ENCODE data around the gene YWHAG. TPM values are rescaled to one million over a fixed set of nuclear protein-coding genes. Genes with fewer than 3 reads are reported as not detected.
"Not testable (repeated sequence)": the region's sequence is repeated elsewhere in the genome, so short reads cannot be mapped to it uniquely, and the experiment has no call there.

YWHAG gene
- total RNA-seq, 1 donor from 2014 or later: 351 TPM

GRCh38 chr7:76395965-76396726 is 37.4 kb upstream of the YWHAG start:
- H3K4me1 ChIP-seq (ENCODE audit: insufficient read depth, low read length): peaks cover 7% of the 10 kb centered on the region

GRCh38 chr7:76395605-76395964 is 36.8 kb upstream of the YWHAG start:
- H3K36me3 Mint-ChIP-seq (ENCODE audit: low read depth, unreplicated experiment); H3K9me3 Mint-ChIP-seq (ENCODE audit: unreplicated experiment); FAIRE-seq; H3K4me1 ChIP-seq (ENCODE audit: insufficient read depth, low read length); H4K20me1 ChIP-seq (ENCODE audit: insufficient read depth, low read length); H3K4me3 ChIP-seq (ENCODE audit: insufficient read depth, low read depth, low read length); H3K4me2 ChIP-seq (ENCODE audit: low read length); H3K79me2 ChIP-seq (ENCODE audit: insufficient read depth, low read length); H2AFZ ChIP-seq (ENCODE audit: low read depth, low read length); H3K27ac Mint-ChIP-seq (ENCODE audit: unreplicated experiment); DNase-seq (ENCODE audit: low read depth); H3K27ac ChIP-seq (ENCODE audit: low read depth, low read length); H3K36me3 ChIP-seq (ENCODE audit: insufficient read depth, low read length); H3K27me3 ChIP-seq (ENCODE audit: insufficient read depth, low read length); H3K4me1 Mint-ChIP-seq (ENCODE audit: low read depth, unreplicated experiment); H3K4me3 Mint-ChIP-seq (ENCODE audit: unreplicated experiment); H3K9ac ChIP-seq (ENCODE audit: low read length); H3K27me3 Mint-ChIP-seq (ENCODE audit: low read depth, unreplicated experiment); H3K9me3 ChIP-seq (ENCODE audit: insufficient read depth, low read depth, low read length): not testable (repeated sequence)

More at GRCh38 chr7:76395965-76396726, 37.4 kb upstream of the YWHAG start:
- H3K79me2 ChIP-seq (ENCODE audit: insufficient read depth, low read length): no peaks in the 10 kb centered on the region
- Mint-ChIP-seq H3K27ac (ENCODE audit: unreplicated experiment) (no peak overlapping the region), H3K36me3 (ENCODE audit: low read depth, unreplicated experiment) (peaks cover 2% of the 10 kb centered on the region), H3K9me3 (ENCODE audit: unreplicated experiment) (no peaks in the 10 kb centered on the region), H3K4me1 (ENCODE audit: low read depth, unreplicated experiment) (peaks cover 2% of the 10 kb centered on the region), H3K4me3 (ENCODE audit: unreplicated experiment) (no peak overlapping the region), H3K27me3 (ENCODE audit: low read depth, unreplicated experiment) (peaks cover 3% of the 10 kb centered on the region)
- no peak for FAIRE-seq
- no peak overlapping the region for H3K27ac ChIP-seq (ENCODE audit: low read depth, low read length)
- no peaks in the 10 kb centered on the region for H3K36me3 ChIP-seq (ENCODE audit: insufficient read depth, low read length)
- no peak for DNase-seq (ENCODE audit: low read depth)
- H3K9ac ChIP-seq (ENCODE audit: low read length): no peak overlapping the region
- no peaks in the 10 kb centered on the region for H4K20me1 ChIP-seq (ENCODE audit: insufficient read depth, low read length)
- no peaks in the 10 kb centered on the region for H3K27me3 ChIP-seq (ENCODE audit: insufficient read depth, low read length)
- H3K4me3 ChIP-seq (ENCODE audit: insufficient read depth, low read depth, low read length): no peak overlapping the region
- H3K4me2 ChIP-seq (ENCODE audit: low read length): no peak overlapping the region
- no peaks in the 10 kb centered on the region for H3K9me3 ChIP-seq (ENCODE audit: insufficient read depth, low read depth, low read length)
- peak overlapping the region; percentile 31 for H2AFZ ChIP-seq (ENCODE audit: low read depth, low read length)
- TF ChIP-seq EZH2 (IDR thresholded peaks at IDR 0.05; ENCODE audit: insufficient read depth, low read length): no peak
- TF ChIP-seq CTCF (IDR thresholded peaks at IDR 0.05; ENCODE audit: insufficient read depth, low read depth, low read length): no peak

- Histone ChIP-seq H3K79me2 (ENCODE audit: insufficient read depth, low read length) (no peaks in the 10 kb centered on the region), H3K27ac (ENCODE audit: low read depth, low read length) (no peak overlapping the region), H3K4me3 (ENCODE audit: insufficient read depth, low read depth, low read length) (no peak overlapping the region), H2AFZ (ENCODE audit: low read depth, low read length) (no peak overlapping the region), H3K4me2 (ENCODE audit: low read length) (no peak overlapping the region), H3K9ac (ENCODE audit: low read length) (no peak overlapping the region), H3K36me3 (ENCODE audit: insufficient read depth, low read length) (no peaks in the 10 kb centered on the region), H3K27me3 (ENCODE audit: insufficient read depth, low read length) (no peaks in the 10 kb centered on the region), H3K4me1 (ENCODE audit: insufficient read depth, low read length) (peaks cover 7% of the 10 kb centered on the region), H4K20me1 (ENCODE audit: insufficient read depth, low read length) (no peaks in the 10 kb centered on the region), H3K9me3 (ENCODE audit: insufficient read depth, low read depth, low read length) (no peaks in the 10 kb centered on the region)
- DNase-seq (ENCODE audit: low read depth) (no peak), FAIRE-seq (no peak)
- peaks cover 3% of the 10 kb centered on the region for H3K27me3 Mint-ChIP-seq (ENCODE audit: low read depth, unreplicated experiment)
- TF ChIP-seq CTCF (IDR thresholded peaks at IDR 0.05; ENCODE audit: insufficient read depth, low read depth, low read length) (no peak), EZH2 (IDR thresholded peaks at IDR 0.05; ENCODE audit: insufficient read depth, low read length) (no peak)
- no peaks in the 10 kb centered on the region for H3K9me3 Mint-ChIP-seq (ENCODE audit: unreplicated experiment)
- H3K36me3 Mint-ChIP-seq (ENCODE audit: low read depth, unreplicated experiment): peaks cover 2% of the 10 kb centered on the region
- H3K4me1 Mint-ChIP-seq (ENCODE audit: low read depth, unreplicated experiment): peaks cover 2% of the 10 kb centered on the region
- H3K27ac Mint-ChIP-seq (ENCODE audit: unreplicated experiment): peak overlapping the region; percentile 23
- H3K4me3 Mint-ChIP-seq (ENCODE audit: unreplicated experiment): no peak overlapping the region
Measured at GRCh38 chr7:76394957-76395356, 36.2 kb upstream of the YWHAG start.
